HK-2 (cell line): ENCODE data around the gene HSPB8.
A peak's percentile ranks its signal among the peaks of the same experiment; 100 is the strongest.

Experiments used
- DNase-seq: peaks from one replicate; pipeline ENCODE4 v3.0.0-alpha.2; 2018; ENCODE audit not compliant: unreplicated experiment

HSPB8 gene

GRCh38 chr12:119178544-119179334, at the start of gene HSPB8:
Gene HSPB8, plus strand, starts transcription at chr12:119178931. Its CDS starts 382 bp downstream, at chr12:119179313.
- peak; percentile 92 for DNase-seq

GRCh38 chr12:119129827-119130434, 48.8 kb upstream of the HSPB8 start:
- no peak for DNase-seq

- no peak for DNase-seq
Measured at GRCh38 chr12:119130523-119130922, 48.2 kb upstream of the HSPB8 start.

- DNase-seq = no peak
Measured at GRCh38 chr12:119134284-119135072, 44.3 kb upstream of the HSPB8 start.

- DNase-seq = no peak
Measured at GRCh38 chr12:119136811-119137410, 41.8 kb upstream of the HSPB8 start.

GRCh38 chr12:119139448-119139847, 39.3 kb upstream of the HSPB8 start:
- no peak for DNase-seq

GRCh38 chr12:119145367-119145766, 33.4 kb upstream of the HSPB8 start:
- no peak for DNase-seq

GRCh38 chr12:119147847-119148448, 30.8 kb upstream of the HSPB8 start:
- no peak for DNase-seq

- no peak for DNase-seq
Measured at GRCh38 chr12:119149270-119149669, 29.5 kb upstream of the HSPB8 start.

- DNase-seq = no peak
Measured at GRCh38 chr12:119151445-119152026, 27.2 kb upstream of the HSPB8 start.

GRCh38 chr12:119153477-119154434, 25.0 kb upstream of the HSPB8 start:
- DNase-seq = no peak

- DNase-seq = no peak
Measured at GRCh38 chr12:119154435-119154818, 24.3 kb upstream of the HSPB8 start.

- no peak for DNase-seq
Measured at GRCh38 chr12:119156401-119157044, 22.2 kb upstream of the HSPB8 start.

GRCh38 chr12:119157528-119157927, 21.2 kb upstream of the HSPB8 start:
- no peak for DNase-seq

- DNase-seq = no peak
Measured at GRCh38 chr12:119157978-119158377, 20.8 kb upstream of the HSPB8 start.

GRCh38 chr12:119158402-119158801, 20.3 kb upstream of the HSPB8 start:
- DNase-seq = no peak

GRCh38 chr12:119159844-119160243, 18.9 kb upstream of the HSPB8 start:
- DNase-seq = no peak

GRCh38 chr12:119167902-119168301, 10.8 kb upstream of the HSPB8 start:
- no peak for DNase-seq

- no peak for DNase-seq
Measured at GRCh38 chr12:119168721-119169120, 10.0 kb upstream of the HSPB8 start.

GRCh38 chr12:119169150-119169549, 9.6 kb upstream of the HSPB8 start:
- DNase-seq = no peak
